HFFc6 (cell line): Measurements from ENCODE around the gene CCNY. TPM values are rescaled to one million over a fixed set of nuclear protein-coding genes. Genes with fewer than 3 reads are reported as not detected.
A peak's percentile ranks its signal among the peaks of the same experiment; 100 is the strongest.
"Not testable (repeated sequence)": the region's sequence is repeated elsewhere in the genome, so short reads cannot be mapped to it uniquely, and the experiment has no call there.

Experiments
- DNase-seq: peaks from one replicate; pipeline ENCODE4 v3.0.0-alpha.2; 2018
- H3K27ac Mint-ChIP-seq: 2 replicates; pipeline ENCODE4 v1.8.0; 2020; ENCODE audit warnings: mild to moderate bottlenecking, mixed read lengths
- H3K27me3 Mint-ChIP-seq: 2 replicates; pipeline ENCODE4 v1.8.0; 2021; ENCODE audit warnings: mild to moderate bottlenecking, moderate library complexity, mixed read lengths; ENCODE audit not compliant: insufficient read depth
- H3K36me3 Mint-ChIP-seq: 2 replicates; pipeline ENCODE4 v1.8.0; 2021; ENCODE audit warnings: low read depth, mixed read lengths
- H3K4me1 Mint-ChIP-seq: 2 replicates; pipeline ENCODE4 v1.8.0; 2020; ENCODE audit warnings: low read depth, mixed read lengths
- H3K4me3 Mint-ChIP-seq: 2 replicates; pipeline ENCODE4 v1.8.0; 2020; ENCODE audit warnings: mild to moderate bottlenecking, moderate library complexity, mixed read lengths
- H3K9me3 Mint-ChIP-seq: 2 replicates; pipeline ENCODE4 v1.8.0; 2020; ENCODE audit warnings: mild to moderate bottlenecking, mixed read lengths
- total RNA-seq, 6 experiments: library from RNA; stranded (reverse); fragmentation: NEBNext Ultra II Directional; extraction: Animal tissue kit (Norgen Biotek cat#: 25700); gene quantifications; 2 replicates in 1 of 6; 3 replicates in 5 of 6; pipeline ENCODE4 v1.2.3, GENCODE V29; 2021
- TF ChIP-seq, protein P1 (sequence below): fragments of 200-600 bp; sonication (generic); IDR thresholded peaks from 2 replicates; pipeline ENCODE4 v1.5.0; 2021; ENCODE audit warnings: antibody characterized with exemption, mild to moderate bottlenecking

CCNY gene
- total RNA-seq, 6 experiments from 2014 or later: 60.0 to 76.6 (median 69.9) TPM

DNA sequence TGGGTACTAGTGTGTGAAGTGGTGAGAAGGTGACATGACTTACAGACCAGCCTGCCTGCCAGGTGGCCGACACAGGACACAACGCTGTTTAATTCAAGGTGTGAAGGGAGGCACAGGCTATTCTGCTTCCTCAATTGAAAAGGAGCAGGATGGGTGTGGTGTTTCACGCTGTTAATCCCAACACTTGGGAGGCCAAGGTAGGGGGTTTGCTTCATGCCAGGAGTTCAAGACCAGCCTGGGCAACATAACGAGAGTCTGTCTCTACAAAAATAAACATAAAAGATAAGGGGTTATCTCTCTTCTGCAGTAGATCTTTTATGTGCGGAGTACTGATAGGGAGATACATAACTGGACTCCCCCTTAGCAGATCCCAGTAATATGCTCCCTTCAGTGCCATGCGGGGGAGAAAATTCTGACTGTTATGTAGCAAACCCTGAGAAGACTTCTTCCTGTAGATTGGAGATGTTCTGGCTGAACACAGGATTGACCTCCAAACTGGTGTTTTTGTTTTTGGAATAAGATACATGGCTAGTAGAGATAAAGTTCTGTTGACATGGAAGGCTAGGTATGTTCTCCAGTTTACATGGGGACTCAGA, 63.2 kb downstream of the CCNY start:
- Mint-ChIP-seq H3K36me3 (no peaks in the 10 kb centered on the region), H3K4me3 (no peak overlapping the region), H3K4me1 (peaks cover 9% of the 10 kb centered on the region), H3K9me3 (no peaks in the 10 kb centered on the region), H3K27me3 (0 out of 2 replicates have a peak, but pooled peaks cover 1% of the 10 kb centered on the region), H3K27ac (no peak overlapping the region)
- no peak for DNase-seq
- TF ChIP-seq, protein P1, sequence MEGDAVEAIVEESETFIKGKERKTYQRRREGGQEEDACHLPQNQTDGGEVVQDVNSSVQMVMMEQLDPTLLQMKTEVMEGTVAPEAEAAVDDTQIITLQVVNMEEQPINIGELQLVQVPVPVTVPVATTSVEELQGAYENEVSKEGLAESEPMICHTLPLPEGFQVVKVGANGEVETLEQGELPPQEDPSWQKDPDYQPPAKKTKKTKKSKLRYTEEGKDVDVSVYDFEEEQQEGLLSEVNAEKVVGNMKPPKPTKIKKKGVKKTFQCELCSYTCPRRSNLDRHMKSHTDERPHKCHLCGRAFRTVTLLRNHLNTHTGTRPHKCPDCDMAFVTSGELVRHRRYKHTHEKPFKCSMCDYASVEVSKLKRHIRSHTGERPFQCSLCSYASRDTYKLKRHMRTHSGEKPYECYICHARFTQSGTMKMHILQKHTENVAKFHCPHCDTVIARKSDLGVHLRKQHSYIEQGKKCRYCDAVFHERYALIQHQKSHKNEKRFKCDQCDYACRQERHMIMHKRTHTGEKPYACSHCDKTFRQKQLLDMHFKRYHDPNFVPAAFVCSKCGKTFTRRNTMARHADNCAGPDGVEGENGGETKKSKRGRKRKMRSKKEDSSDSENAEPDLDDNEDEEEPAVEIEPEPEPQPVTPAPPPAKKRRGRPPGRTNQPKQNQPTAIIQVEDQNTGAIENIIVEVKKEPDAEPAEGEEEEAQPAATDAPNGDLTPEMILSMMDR: no peak

DNA sequence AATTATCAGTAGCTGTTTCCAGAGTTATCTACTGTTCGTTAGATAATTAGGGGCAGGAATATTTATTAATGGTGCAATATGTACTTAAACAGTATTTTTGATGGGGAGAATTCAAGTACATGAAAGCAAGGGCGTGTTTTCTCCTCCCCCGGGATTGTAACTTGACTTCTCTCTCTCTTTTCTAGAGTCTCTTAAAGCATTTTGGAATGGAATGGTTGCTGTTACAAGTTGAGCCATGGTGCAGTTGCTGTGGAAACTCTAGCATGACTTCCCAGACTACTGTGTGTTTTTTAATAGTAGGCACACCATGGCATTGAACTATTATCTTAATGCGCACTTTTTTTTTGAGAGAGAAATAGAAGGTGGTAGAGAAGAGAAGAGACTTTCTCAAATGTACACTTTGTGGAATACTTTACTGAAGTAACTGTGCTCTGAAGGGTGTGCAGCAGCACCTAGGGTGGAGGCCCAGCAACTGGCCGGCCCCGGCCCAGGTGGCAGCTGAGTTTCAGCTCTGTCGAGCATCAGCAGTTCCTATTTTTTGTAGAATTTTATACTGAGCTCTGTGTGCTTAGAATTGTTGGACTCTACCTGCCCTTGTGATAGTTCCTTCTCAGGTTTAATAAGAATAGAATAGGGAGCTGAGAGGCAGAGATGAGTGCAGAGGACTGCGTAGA, 64.4 kb downstream of the CCNY start:
- H3K36me3 Mint-ChIP-seq: no peaks in the 10 kb centered on the region
- TF ChIP-seq, protein P1: no peak
- DNase-seq: no peak
- H3K4me3 Mint-ChIP-seq: no peak overlapping the region
- no peaks in the 10 kb centered on the region for H3K9me3 Mint-ChIP-seq
- no peaks in the 10 kb centered on the region for H3K27me3 Mint-ChIP-seq
- H3K4me1 Mint-ChIP-seq: peaks cover 7% of the 10 kb centered on the region
- no peak overlapping the region for H3K27ac Mint-ChIP-seq

DNA sequence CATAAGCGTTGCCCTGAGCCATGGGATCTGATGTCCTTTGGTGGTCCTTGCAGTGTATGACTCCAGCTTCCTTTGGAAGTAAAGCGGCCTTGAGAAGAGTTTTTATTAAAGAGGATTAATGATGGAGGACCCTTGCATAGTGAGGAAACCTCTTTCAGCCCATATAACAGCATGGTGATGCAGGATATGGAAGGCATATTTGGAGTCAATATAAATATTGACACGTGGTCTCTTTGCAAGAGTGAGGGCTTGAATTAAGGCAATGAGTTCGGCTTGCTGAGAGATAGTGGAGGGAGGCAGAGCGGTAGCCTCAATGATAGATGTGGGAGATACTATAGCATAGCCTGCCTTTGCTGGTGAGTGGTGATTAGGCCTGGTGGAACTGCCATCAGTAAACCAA, 67.2 kb downstream of the CCNY start:
- not testable (repeated sequence) for H3K36me3 Mint-ChIP-seq, DNase-seq, H3K9me3 Mint-ChIP-seq, H3K4me3 Mint-ChIP-seq, H3K27me3 Mint-ChIP-seq, H3K27ac Mint-ChIP-seq
- H3K4me1 Mint-ChIP-seq: peaks cover 14% of the 10 kb centered on the region

DNA sequence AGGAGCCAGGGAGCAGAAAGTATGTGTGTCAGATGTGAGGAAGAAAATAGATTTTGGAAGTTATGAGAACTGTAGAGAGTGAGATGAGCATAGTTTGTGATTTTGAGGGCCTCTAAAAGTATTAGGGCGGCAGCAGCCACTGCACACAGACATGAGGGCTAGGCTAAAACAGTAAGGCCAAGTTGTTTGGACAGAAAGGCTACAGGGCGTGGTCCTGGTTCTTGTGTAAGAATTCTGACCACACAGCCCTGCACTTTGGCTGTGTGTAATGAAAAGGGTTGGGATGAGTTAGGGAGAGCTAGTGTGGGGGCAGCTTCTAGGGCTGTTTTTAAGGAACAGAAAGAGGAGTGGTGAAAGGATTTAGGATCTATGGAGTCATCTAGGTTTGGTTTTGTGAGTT, 67.8 kb downstream of the CCNY start:
- not testable (repeated sequence) for H3K27me3 Mint-ChIP-seq, DNase-seq, H3K27ac Mint-ChIP-seq, H3K9me3 Mint-ChIP-seq, H3K36me3 Mint-ChIP-seq, H3K4me3 Mint-ChIP-seq
- peaks cover 19% of the 10 kb centered on the region for H3K4me1 Mint-ChIP-seq

DNA sequence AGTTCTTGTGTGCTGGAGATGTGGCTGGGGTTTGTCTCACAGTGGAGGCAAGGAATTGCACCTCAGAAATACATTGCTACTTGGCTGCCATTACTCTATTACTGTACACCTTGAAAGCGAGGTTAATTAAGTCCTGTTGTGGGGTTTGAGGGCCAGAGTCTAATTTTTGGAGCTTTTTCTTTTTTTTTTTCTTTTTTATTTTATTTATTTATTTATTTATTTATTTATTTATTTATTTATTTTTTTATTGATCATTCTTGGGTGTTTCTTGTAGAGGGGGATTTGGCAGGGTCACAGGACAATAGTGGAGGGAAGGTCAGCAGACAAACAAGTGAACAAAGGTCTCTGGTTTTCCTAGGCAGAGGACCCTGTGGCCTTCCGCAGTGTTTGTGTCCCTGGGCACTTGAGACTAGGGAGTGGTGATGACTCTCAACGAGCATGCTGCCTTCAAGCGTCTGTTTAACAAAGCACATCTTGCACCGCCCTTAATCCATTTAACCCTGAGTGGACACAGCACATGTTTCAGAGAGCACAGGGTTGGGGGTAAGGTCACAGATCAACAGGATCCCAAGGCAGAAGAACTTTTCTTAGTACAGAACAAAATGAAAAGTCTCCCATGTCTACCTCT, 69.8 kb downstream of the CCNY start:
- not testable (repeated sequence) for H3K27ac Mint-ChIP-seq, H3K4me3 Mint-ChIP-seq, H3K36me3 Mint-ChIP-seq, H3K9me3 Mint-ChIP-seq, H3K27me3 Mint-ChIP-seq, DNase-seq
- H3K4me1 Mint-ChIP-seq: peaks cover 38% of the 10 kb centered on the region

DNA sequence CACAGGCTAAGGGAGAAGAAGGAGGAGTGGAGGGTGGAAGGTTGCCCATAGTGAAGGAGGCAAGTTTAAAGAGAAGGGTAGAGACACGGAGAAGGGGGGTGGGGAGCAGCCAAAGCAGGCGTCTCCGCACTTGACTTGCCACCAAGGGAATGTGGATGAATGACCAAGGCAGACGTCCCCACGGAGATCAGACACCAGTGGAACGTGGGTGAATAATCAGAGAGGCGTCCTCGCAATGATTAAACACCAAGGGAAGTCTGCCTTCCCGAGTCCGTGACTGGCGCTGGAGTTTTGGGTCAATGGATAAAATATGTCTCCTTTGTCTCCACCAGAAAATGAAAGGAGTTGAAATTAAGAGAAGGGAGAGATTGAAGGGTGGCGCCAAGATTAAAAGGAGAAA, 71.4 kb downstream of the CCNY start:
- H3K27ac Mint-ChIP-seq, H3K36me3 Mint-ChIP-seq, H3K9me3 Mint-ChIP-seq, H3K4me3 Mint-ChIP-seq, DNase-seq, H3K27me3 Mint-ChIP-seq: not testable (repeated sequence)
- H3K4me1 Mint-ChIP-seq: peaks cover 38% of the 10 kb centered on the region

DNA sequence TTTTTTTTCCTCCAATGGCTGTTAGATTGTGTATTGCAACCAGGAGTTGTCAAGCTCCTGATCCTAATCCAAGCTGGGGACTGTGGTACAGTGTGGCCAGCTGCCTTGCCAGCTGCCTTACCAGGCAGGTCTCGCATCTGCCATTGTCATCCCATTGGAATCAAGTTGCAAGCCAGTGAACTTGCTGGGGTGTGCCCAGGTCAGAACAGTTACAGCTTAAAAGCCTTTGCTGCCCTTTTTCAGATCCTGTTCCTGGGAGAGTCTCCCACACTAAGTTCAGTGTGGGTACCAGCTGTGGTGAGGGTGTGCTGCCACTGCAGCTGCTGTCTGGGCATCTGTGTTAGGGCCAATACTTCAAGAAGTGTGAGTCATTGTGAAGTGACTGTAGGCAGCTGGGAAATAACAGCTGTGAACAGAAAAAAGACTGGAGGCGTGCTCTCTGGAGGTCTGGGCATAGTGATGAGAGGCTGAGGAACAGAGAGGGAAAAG, 72.8 kb downstream of the CCNY start:
- Mint-ChIP-seq H3K27ac (peak overlapping the region; percentile 11; the same call in 1 of the 2 replicates), H3K4me1 (peaks cover 38% of the 10 kb centered on the region), H3K27me3 (peaks cover 1% of the 10 kb centered on the region; the same call in 1 of the 2 replicates), H3K4me3 (no peak overlapping the region; the same call in 1 of the 2 replicates), H3K36me3 (peaks cover 2% of the 10 kb centered on the region; the same call in 1 of the 2 replicates), H3K9me3 (no peaks in the 10 kb centered on the region)
- TF ChIP-seq, protein P1: no peak
- peak; percentile 64 for DNase-seq
